Right forelimb (tissue), 1 donor: Measurements from ENCODE around the gene ACE.

Experiments used
- DNase-seq: peaks from one replicate; pipeline ENCODE4 v3.0.0-alpha.2; 2018

ACE gene

GRCh38 chr17:63476854-63477479 lies at the start of gene ACE:
Gene ACE, plus strand, starts transcription at chr17:63477061. Its CDS starts 34 bp downstream, at chr17:63477095.
- DNase-seq, result no peak

GRCh38 chr17:63429766-63430165 lies 47.1 kb upstream of the ACE start:
- no peak for DNase-seq

- no peak for DNase-seq
These were observed 46.6 kb upstream of the ACE start for GRCh38 chr17:63430223-63430622.

GRCh38 chr17:63431618-63431938 lies 45.3 kb upstream of the ACE start:
- no peak for DNase-seq

GRCh38 chr17:63431939-63432804 lies 44.7 kb upstream of the ACE start:
- DNase-seq, result no peak

- DNase-seq, result peak; percentile 64
These were observed 42.9 kb upstream of the ACE start for GRCh38 chr17:63433746-63434591.

GRCh38 chr17:63434951-63435571 lies 41.8 kb upstream of the ACE start:
- no peak for DNase-seq

- DNase-seq, result no peak
These were observed 41.0 kb upstream of the ACE start for GRCh38 chr17:63435681-63436522.

- DNase-seq, result no peak
These were observed 40.2 kb upstream of the ACE start for GRCh38 chr17:63436523-63437110.

- no peak for DNase-seq
These were observed 39.4 kb upstream of the ACE start for GRCh38 chr17:63437287-63438091.

GRCh38 chr17:63438092-63439051 lies 38.5 kb upstream of the ACE start:
- no peak for DNase-seq

- no peak for DNase-seq
These were observed 37.2 kb upstream of the ACE start for GRCh38 chr17:63439687-63440086.

- DNase-seq, result no peak
These were observed 36.6 kb upstream of the ACE start for GRCh38 chr17:63440127-63440769.

GRCh38 chr17:63440770-63441335 lies 36.0 kb upstream of the ACE start:
- DNase-seq, result no peak

GRCh38 chr17:63441654-63442053 lies 35.2 kb upstream of the ACE start:
- no peak for DNase-seq

- no peak for DNase-seq
These were observed 34.8 kb upstream of the ACE start for GRCh38 chr17:63442074-63442473.

GRCh38 chr17:63442549-63443035 lies 34.3 kb upstream of the ACE start:
- no peak for DNase-seq

GRCh38 chr17:63443053-63443452 lies 33.8 kb upstream of the ACE start:
- DNase-seq, result no peak

GRCh38 chr17:63444457-63444856 lies 32.4 kb upstream of the ACE start:
- no peak for DNase-seq
